ENCODE measurements around the gene LARGE1. TPM values are rescaled to one million over a fixed set of nuclear protein-coding genes. Genes with fewer than 3 reads are reported as not detected.

Gene LARGE1
- total and polyA plus RNA-seq, 2 of the 13 experiments (the other 11 are each of a cell fraction or from before 2014, with no cell fraction given): 8.4 to 11.0 TPM

GRCh38 chr22:33745501-33745900 is 174.8 kb downstream of the LARGE1 start (continued):
- TF ChIP-seq GLMP (CRISPR knock-in tag; IDR thresholded peaks at IDR 0.05; ENCODE audit: borderline replicate concordance) (no peak), EHMT2 (IDR thresholded peaks at IDR 0.05; ENCODE audit: borderline replicate concordance, low read depth, low read length) (no peak)

- no peak for DNase-seq (ENCODE audit: low spot score)
- TF ChIP-seq NPAS2 (CRISPR knock-in tag; IDR thresholded peaks at IDR 0.05; ENCODE audit: borderline replicate concordance) (no peak), IKZF4 (CRISPR knock-in tag; IDR thresholded peaks at IDR 0.05; ENCODE audit: borderline replicate concordance, low read depth, not compliant biosample characterization) (no peak), LRRFIP1 (CRISPR knock-in tag; conservative IDR thresholded peaks at IDR 0.05) (no peak), ZBTB46 (CRISPR knock-in tag; IDR thresholded peaks at IDR 0.05; ENCODE audit: borderline replicate concordance) (no peak), JUNB (CRISPR knock-in tag; IDR thresholded peaks at IDR 0.05; ENCODE audit: borderline replicate concordance) (no peak), ZNF10 (CRISPR knock-in tag; IDR thresholded peaks at IDR 0.05; ENCODE audit: borderline replicate concordance, low read depth) (no peak), SKIL (CRISPR knock-in tag; IDR thresholded peaks at IDR 0.05; ENCODE audit: borderline replicate concordance) (no peak), ZNF569 (CRISPR knock-in tag; IDR thresholded peaks at IDR 0.05; ENCODE audit: borderline replicate concordance) (no peak), STAT5B (CRISPR knock-in tag; IDR thresholded peaks at IDR 0.05) (no peak), KLF16 (CRISPR knock-in tag; IDR thresholded peaks at IDR 0.05) (no peak), SMAD1 (CRISPR knock-in tag; IDR thresholded peaks at IDR 0.05; ENCODE audit: borderline replicate concordance, low read depth) (no peak), CENPX (CRISPR knock-in tag; IDR thresholded peaks at IDR 0.05) (no peak), ZNF616 (CRISPR knock-in tag; IDR thresholded peaks at IDR 0.05; ENCODE audit: low read depth) (no peak)
These were observed 176.5 kb downstream of the LARGE1 start for GRCh38 chr22:33743756-33744155.

More at GRCh38 chr22:33743756-33744155, 176.5 kb downstream of the LARGE1 start:
- H3K4me2 ChIP-seq (ENCODE audit: low read depth, low read length): no peak overlapping the region
- no peak overlapping the region for H3K9ac ChIP-seq (ENCODE audit: insufficient read depth, low read depth, low read length)
- ATAC-seq (no peak), FAIRE-seq (no peak)
- no peak overlapping the region for H2AFZ ChIP-seq (ENCODE audit: low read length)
- H3K36me3 ChIP-seq (replicated peaks in 1 of 2; ENCODE audit: control insufficient read depth in 1 of 2, insufficient read depth in 2 of 2, low read length in 2 of 2): no peaks in the 10 kb centered on the region
- intact Hi-C loops (cut with micrococcal nuclease; ENCODE audit: unreplicated experiment): loop anchor here (1.0 kb wide), 1 partner anchor 23 kb away; no protein-coding TSS in a partner anchor
- ChIA-PET POLR2A (no interaction called here), CTCF (ENCODE audit: low intra/inter-chr PET ratio, low total read pairs) (no interaction called here)
- in situ Hi-C loops (cut with HindIII; ENCODE audit: extremely low pct_ligation_motif_present, low pct_unique_long_range_greater_than_20kb): no loop called here
- H3K79me2 ChIP-seq (ENCODE audit: insufficient read depth, low read length): no peaks in the 10 kb centered on the region
- H3K27me3 ChIP-seq (ENCODE audit: control insufficient read depth in 1 of 2, insufficient read depth in 2 of 2, low read length in 2 of 2): no peaks in the 10 kb centered on the region
- no peak overlapping the region for H3K4me3 ChIP-seq (replicated peaks in 1 of 3; ENCODE audit: insufficient read depth in 1 of 3, low read depth in 2 of 3, low read length in 3 of 3)
- no peaks in the 10 kb centered on the region for H4K20me1 ChIP-seq (ENCODE audit: insufficient read depth, low read length)
- no peak overlapping the region for H3K27ac ChIP-seq (ENCODE audit: extremely low read length, insufficient read depth, low read length)
- WGBS (ENCODE audit: low lambda C conversion rate): 95% methylated on average over 5 of the region's 5 CpGs
- no peaks in the 10 kb centered on the region for H3K9me3 ChIP-seq (ENCODE audit: low read length)
- peaks cover 16% of the 10 kb centered on the region for H3K4me1 ChIP-seq (ENCODE audit: insufficient read depth, low read length)
- BruUV-seq (replicated peaks): no TSS peak
